Measurements from ENCODE around the gene HLA-DRB5. TPM values are rescaled to one million over a fixed set of nuclear protein-coding genes. Genes with fewer than 3 reads are reported as not detected.
"Not testable (repeated sequence)": the region's sequence is repeated elsewhere in the genome, so short reads cannot be mapped to it uniquely, and the experiment has no call there.

Gene HLA-DRB5
- total RNA-seq, 1 donor from 2014 or later = 197 TPM

DNA sequence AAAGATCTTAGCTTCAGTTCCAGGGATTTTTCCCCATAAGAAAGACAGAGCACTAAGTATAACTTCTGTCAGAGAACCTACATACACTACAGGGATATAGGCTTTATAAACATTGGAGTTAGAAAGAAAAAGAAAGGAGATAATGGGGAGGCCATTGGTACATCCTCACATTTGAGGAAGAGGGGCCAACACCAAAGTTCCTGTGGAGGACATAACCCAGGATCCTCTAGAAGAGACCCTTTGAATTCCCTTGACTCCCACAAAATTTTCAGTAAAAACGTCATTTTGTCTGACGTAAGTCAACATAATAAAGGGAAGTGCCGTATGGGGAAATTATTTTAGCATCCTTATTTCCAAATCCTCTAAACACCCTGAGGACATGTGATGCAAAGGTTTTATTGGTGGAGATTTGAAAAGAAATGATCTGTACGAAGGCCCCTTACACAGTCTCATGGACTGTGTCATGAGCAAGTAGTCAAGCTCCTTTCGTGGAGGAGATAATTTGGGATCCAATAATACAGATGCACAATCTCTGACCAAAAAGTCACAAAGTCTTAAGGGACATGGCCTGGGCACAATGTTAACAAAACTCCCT, 57.2 kb downstream of the HLA-DRB5 start:
- TF ChIP-seq, protein P1, sequence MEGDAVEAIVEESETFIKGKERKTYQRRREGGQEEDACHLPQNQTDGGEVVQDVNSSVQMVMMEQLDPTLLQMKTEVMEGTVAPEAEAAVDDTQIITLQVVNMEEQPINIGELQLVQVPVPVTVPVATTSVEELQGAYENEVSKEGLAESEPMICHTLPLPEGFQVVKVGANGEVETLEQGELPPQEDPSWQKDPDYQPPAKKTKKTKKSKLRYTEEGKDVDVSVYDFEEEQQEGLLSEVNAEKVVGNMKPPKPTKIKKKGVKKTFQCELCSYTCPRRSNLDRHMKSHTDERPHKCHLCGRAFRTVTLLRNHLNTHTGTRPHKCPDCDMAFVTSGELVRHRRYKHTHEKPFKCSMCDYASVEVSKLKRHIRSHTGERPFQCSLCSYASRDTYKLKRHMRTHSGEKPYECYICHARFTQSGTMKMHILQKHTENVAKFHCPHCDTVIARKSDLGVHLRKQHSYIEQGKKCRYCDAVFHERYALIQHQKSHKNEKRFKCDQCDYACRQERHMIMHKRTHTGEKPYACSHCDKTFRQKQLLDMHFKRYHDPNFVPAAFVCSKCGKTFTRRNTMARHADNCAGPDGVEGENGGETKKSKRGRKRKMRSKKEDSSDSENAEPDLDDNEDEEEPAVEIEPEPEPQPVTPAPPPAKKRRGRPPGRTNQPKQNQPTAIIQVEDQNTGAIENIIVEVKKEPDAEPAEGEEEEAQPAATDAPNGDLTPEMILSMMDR (IDR thresholded peaks at IDR 0.05) = no peak
- Histone ChIP-seq H3K4me1 (no peaks in the 10 kb centered on the region), H3K27ac (peak overlapping the region; percentile 36), H3K4me3 (no peak overlapping the region), H3K27me3 (no peaks in the 10 kb centered on the region), H3K36me3 (no peaks in the 10 kb centered on the region), H3K9me3 (no peaks in the 10 kb centered on the region)
- intact Hi-C loops (cut with DNase I) = no loop called here
- ATAC-seq = peak; percentile 64
- no peak for DNase-seq

DNA sequence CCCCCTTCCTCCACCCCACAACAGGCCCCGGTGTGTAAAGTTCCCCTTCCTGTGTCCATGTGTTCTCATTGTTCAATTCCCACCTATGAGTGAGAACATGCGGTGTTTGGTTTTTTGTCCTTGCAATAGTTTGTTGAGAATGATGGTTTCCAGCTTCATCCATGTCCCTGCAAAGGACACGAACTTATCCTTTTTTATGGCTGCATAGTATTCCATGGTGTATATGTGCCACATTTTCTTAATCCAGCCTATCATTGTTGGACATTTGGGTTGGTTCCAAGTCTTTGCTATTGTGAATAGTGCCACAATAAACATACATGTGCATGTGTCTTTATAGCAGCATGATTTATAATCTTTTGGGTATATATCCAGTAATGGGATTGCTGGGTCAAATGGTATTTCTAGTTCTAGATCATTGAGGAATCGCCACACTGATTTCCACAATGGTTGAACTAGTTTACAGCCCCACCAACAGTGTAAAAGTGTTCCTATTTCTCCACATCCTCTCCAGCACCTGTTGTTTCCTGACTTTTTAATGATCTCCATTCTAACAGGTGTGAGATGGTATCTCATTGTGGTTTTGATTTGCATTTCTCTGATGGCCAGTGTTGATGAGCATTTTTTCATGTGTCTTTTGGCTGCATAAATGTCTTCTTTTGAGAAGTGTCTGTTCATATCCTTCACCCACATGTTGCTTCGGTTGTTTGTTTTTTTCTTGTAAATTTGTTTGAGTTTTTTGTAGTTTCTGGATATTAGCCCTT, 62.2 kb downstream of the HLA-DRB5 start:
- H3K4me1 ChIP-seq; H3K4me3 ChIP-seq; H3K36me3 ChIP-seq; intact Hi-C loops (cut with DNase I); ATAC-seq; DNase-seq; H3K27me3 ChIP-seq; H3K27ac ChIP-seq; H3K9me3 ChIP-seq: not testable (repeated sequence)

Other genes with a start within 250 kb of the HLA-DRB5 start
- gene TSBP1, start 158.4 kb downstream of the HLA-DRB5 start, total RNA-seq = not detected
- gene BTNL2, start 123.1 kb downstream of the HLA-DRB5 start, total RNA-seq = not detected
- gene HLA-DRA, start 90.4 kb downstream of the HLA-DRB5 start, total RNA-seq = 1,444 TPM
- 335 TPM for gene HLA-DRB1, start 59.6 kb upstream of the HLA-DRB5 start, total RNA-seq
- 111 TPM for gene HLA-DQA1, start 107.1 kb upstream of the HLA-DRB5 start, total RNA-seq
- gene HLA-DQB1, start 136.4 kb upstream of the HLA-DRB5 start, total RNA-seq = 94.9 TPM
- 51.7 TPM for gene HLA-DQA2, start 211.1 kb upstream of the HLA-DRB5 start, total RNA-seq
- 62.8 TPM for gene HLA-DQB2, start 233.2 kb upstream of the HLA-DRB5 start, total RNA-seq

Measured in upper lobe of right lung (tissue), 1 donor.